HG02870 (cell line): Measurements from ENCODE around the gene KCNE4.
A peak's percentile ranks its signal among the peaks of the same experiment; 100 is the strongest.

Experiments used
- ATAC-seq: cut with Tn5 transposase; IDR thresholded peaks from one replicate; pipeline ENCODE4 v1.9.1; 2021; ENCODE audit warnings: mild to moderate bottlenecking, moderate library complexity; ENCODE audit not compliant: unreplicated experiment

KCNE4 gene

DNA sequence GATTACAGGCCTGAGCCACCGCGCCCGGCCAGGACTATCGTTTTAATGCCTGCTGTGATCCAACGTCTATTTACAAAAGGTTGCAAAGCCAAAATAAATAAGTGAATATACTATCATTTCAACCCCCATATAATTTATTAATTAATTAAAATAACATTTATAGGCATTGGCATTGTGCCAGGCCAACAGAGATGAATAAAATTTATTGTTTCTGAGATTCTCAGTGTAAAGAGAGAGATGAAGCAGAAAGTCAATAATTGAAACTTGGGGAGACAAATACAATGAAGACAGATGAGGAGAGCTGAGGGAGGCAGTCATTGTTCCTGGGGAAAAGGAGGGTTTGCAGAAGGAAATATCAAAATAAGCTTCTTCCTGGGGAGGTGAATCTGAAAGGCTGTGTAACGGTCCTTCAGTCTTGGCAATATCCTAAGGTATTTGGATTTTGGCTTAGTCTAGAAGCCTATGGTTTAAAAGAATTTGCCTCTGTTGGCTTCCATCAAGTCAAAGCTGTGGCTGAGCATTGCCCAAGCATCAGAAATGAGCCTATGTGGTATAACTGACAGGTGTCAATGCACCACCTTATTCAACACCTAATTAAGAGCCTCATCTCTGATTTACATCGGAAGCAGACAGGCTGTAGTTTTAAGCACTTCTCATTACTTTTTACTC, 31.5 kb downstream of the KCNE4 start:
- ATAC-seq, result no peak

DNA sequence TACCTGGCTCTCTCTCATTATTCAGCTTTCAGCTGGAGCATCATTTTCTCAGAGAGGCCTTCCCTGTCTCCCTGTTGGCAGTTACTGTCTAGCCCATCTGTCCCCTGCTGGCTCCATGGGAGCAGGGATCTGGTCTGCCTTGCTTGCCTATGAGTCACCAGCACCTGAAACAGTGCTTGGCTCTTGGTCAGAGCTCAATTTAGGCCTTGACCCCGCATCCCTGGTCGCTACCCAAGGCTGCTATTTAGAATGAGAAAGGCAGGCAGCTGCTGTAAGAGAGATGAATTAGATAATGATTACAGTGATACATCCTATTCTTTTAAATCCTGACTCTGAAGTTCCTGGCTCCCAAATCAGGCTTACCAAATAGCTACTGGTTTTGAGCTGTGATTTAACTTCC, 32.9 kb downstream of the KCNE4 start:
- no peak for ATAC-seq

DNA sequence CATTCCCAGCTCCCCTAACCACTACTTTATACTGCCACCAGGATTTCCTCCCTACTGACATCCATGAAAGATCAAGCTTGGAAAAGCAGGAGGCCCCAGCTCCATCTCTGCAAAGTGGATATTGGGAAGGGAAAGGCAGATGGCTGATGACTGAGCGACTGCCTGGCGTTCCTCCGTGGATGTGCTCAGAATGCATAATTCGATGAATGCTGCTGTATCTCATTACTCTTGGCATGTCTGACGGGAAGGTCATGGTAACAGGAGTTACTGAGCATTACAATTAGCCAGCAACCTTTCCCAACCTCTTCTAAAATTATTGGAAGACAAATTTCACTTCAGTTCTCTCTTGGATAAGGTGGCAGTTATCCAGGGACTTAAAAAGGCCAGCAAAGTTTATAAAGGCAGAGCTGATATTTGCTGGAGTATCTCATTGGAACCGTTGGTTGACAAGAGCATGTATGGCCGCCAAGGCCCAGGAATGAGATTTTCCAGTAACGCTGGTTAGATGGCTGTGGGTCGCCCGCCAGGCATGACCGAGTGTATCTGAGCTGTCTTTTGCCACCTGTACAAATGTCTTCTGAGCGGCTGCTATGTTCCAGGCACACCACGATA, 34.5 kb downstream of the KCNE4 start:
- no peak for ATAC-seq

DNA sequence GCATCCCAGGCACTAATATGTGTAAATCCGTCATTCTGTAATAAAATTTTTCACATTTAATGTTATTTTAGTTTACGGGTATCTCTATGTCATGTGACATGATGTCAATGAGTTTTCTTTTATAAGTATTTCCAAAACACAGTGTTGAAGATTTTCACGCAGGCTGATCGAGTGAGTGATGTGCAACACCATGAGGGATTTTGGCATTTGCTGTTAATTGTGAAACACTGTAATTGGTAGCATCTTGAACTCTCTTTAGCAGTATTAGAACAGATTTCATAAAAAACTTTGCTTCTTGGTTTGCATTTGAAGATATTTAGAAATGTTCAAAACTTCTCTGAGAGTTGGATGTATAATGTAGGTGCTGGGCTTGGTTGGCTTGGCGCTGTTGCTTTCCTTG, 35.5 kb downstream of the KCNE4 start:
- ATAC-seq, result no peak

DNA sequence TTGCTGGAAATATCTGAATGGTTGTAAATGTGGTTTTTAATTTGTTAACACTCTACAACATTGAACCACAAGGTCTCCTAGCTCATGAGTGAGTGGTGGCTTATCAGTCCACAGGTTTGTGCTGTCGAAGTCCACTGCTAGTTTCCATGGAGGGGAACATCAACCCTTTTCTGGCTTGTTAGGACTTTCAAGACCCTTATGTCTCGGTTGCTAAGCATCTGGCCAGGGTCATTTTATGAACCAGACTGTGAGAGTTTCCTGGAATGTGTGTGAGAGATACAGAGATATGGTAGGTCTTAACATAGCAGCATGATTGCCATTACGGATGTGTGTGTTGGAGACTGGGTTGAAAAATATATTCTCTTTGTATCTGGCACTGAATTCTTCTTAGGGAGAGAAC, 36.9 kb downstream of the KCNE4 start:
- ATAC-seq, result no peak

DNA sequence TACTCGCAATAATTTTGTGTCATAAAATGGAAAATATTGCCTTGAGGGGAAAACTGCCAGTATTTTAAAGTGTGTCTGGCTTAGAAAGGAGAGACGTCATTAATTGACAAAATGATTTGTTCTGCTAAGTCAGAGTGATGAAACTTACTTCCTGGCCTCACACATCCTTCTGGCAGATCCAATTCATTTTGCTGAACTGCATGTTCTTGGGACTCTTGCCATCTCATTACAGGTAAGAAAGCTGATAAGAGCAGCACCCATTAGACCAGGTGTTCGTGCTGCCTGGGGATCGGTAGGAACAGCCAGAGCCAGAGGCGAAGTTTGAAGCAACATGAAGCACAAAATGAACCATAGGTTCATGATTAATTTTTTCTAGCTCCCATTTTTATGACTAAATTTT, 38.0 kb downstream of the KCNE4 start:
- no peak for ATAC-seq

DNA sequence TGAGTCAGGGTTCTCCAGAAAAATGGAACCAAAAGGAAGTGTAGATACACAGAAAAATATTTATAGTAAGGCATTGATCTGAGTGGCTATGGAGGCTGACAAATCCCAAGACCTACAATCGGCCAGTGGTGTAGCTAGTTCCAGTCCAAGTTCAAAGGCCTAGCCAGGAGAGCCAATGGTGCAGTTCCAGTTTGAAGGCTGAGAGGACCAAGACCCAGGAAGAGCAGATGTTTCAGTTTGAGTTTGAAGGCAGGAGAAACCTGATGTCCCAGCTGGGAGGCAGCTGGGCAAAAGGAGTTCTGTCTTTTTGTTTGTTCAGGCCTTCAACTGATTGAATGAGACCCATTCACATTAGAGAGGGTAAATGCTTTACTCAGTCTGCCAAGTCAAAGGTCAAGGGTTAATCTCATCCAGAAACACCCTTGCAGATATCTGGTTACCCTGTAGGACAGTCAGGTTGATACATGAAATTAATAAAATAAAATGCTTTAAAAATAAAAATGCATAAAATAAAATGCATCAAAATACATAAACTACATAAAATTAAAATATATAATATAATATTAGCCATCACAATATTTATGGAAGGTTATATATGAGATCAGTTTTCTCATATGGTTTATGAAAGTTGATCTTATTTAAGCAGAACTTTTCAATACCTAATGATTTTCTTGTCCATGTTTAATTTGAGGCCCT, 38.7 kb downstream of the KCNE4 start:
- ATAC-seq, result no peak

DNA sequence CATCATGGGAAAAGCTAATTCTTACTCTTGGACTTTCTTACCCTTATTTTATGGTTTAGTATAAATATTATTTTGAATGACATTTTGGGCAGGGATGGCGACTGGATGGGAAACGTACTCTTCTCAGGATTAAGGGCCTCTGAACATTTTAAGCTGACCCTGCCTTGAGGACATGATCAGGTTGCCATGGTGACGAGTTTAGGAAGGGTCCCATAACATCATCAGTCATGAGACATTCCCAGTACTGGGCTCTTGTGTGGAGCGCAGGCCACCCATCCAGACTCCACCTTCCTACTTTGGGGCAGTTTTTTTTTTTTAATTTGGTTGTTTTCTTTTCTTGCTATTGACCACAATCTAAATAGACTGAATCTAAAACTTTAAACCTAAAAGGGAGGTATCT, 40.7 kb downstream of the KCNE4 start:
- no peak for ATAC-seq

DNA sequence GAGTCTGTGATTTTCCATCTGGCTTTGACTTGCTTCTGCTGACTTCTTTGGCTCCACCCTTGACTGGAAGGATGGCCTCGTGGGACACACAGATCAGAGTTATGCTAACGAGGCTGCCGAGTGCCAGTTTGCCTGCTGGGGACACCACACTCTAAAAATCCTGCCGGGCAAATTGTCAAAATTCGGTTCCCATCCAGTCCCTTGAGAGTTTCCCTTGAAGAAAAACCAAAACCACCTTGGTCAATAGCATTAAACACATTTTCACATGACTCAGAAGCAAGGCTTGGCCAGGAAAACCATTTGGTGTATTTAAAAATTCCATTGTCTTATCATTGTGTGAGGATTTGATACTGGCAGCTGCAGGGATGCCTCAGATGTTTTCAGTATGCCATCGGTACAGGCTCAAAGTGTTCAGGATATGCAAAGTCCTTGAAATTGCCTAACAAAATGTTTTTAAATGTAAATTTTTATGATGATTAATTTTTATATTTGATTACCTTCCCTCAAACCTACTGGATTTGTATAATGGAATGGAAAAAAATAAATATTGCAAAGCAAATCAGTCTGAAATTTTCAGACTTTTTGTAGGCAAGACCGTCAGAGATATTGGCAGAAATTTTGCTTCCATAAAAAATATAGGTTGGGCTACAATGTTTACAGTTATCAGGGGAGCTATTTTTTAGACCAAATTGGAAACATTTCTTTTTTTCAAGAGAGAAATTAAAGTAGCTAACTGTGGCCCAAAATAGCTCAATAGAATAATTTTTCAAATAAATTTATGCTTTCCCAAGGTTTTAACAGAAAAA, 41.6 kb downstream of the KCNE4 start:
- ATAC-seq, result no peak

DNA sequence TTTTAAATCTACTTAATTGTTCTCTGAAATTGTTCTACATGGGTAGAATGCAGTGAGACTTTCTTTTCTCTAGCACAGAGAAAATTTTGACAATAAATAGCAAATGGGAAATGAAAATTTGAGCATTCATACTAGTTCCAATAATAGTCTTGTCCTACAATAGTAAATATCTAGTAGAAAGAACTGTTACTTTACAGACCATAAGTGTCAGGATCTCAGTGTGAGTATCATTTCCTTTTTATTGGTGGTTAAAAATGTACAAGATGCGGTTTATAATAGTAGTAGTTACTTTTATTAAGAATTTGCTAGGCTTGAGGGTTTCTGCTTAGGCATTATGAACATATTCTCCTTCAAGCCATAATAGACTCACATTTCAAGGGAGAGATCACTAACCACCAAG, 43.2 kb downstream of the KCNE4 start:
- ATAC-seq, result peak; percentile 59

DNA sequence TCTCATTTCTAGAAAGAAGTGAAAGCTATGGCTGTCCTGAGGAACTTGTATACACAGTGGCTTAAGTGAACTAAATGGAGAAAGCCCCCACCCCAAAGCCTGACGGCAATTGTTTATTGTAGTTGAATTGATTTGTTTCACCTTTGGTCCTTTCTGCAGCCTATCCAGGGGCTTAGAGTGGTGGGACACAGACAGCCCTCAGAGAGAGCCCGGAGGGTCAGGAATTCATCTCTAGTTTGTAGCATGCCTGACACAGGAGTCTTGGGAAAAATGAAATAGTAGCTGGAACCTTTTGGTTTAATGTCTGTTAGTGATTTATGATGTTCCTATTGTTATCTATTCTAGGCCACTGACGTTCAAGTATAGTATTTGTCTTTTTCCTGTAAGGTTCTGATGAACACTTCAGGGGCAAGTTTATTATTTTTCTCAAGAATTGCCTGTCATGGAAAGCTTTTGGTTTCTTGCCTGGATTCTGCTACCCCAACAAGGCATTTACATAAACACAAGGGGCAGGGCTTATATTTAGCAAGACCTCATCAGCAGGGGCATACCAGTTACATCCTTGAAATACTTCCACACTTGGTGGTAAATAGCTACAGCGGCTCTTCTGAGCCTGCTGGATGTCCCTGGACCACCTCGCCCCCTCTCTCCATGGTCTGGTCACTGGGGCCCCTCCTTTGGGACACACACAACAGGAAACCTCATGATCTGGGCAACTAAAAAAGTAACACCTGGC, 44.4 kb downstream of the KCNE4 start:
- no peak for ATAC-seq

DNA sequence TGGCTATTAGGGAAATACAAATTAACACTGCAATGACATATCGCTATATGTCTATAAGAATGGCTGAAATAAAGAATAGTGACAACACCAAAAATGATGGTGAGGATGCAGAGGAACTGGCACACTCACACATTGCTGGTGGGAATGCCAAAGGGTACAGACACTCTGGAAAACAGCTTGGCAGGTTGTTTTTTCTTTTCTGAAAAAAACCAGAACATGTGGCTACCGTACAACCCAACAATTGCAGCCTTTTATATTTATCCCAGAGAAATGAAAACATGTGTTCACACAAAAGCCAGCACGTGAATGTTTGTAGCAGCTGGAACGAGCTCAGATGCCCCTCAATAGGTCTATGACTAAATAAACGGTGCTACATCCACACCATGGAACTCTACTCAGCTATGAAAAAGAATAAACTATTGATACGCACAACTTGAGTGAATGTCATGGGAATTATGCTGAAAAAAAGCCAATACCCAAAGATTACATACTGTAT, 45.9 kb downstream of the KCNE4 start:
- no peak for ATAC-seq

DNA sequence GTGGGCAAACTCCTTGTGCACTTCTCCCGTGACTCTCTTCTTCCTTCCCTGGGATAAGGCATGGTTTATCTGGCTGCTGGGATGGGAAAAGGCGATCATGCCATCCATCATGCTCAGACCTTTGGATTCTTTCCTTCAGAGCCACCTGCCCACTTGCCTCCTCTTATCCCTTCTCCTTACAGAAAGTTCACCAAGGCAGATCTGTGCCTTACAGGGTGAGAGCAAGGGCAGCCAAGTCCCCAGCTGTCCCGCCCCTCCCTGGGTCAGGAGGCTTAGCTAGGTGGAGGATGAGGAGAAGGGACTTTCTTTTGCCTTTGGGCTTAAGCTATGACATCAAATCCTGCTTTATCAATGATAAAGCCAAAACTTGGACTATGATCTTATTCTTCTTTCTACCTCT, 47.6 kb downstream of the KCNE4 start:
- ATAC-seq, result no peak

DNA sequence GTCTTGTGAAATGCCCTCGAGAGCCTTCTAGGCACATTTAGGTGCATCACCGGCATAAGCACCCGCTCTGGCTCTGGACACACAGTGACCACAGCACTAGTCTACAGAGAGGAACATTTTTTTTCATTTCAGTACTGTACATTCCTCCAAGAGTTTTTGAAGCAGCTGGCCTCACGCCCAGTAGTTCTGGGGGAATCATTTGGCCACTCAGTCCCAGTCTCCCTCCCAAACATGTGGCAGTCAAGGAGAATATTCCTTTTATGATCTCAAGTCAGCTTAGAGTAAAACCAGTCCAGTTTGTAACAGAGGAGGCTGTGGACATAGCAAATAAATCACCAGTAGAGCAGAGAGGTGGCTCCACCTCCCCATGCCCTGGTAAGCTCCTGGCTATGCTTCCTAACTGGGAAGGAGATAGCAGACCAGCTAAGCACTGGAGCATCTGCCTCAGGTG, 48.1 kb downstream of the KCNE4 start:
- no peak for ATAC-seq

DNA sequence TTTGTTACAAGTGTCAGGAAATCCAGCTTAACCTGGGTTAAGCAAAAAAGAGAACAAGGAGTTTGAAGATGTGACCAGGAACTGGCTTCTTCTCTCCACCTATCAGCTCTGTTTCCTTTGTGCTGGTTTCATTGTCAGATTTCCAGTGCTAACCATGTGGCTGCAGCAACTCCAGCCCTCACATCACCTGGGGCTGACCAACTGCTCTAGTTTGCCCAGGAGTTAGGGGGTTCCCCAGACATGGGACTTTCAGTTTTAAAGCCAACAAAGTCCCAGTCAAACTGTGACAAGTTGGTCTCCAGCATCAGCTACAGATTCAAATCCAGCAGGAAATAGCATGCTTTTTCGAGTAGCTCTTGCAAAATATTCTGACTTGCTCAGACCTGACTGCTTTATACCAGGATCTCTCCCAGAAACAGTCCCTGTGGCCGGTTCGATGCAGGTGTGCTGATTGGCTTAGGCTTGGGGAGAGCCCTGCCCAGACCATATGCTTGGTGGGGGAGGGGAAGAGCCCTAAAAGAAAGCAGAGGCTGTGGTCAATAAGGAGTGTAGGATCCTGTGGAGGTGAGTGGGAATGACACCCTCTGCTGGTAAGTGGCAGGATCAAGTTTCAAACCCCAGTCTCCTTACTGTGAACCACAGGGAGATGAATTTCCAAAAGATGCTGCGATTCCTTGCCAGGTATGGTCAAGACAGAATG, 49.5 kb downstream of the KCNE4 start:
- ATAC-seq, result peak; percentile 85

DNA sequence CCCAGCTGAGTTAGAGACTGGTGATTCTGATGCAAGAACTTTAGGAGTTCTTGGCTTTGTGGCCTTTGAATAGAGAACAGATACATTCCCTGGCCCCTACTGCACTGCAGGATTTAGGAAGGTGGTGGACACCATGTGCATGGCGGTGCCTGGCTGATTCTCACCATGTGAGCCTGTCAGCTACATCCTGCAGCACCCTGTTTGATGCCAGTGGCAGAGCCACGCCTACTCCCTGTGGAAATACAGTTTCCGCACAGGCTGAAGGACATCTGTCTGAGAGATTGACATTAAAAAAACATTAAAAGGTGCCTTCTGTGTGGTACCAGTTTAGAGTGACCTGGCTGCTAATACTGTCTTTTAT, 50.0 kb downstream of the KCNE4 start:
- ATAC-seq, result no peak

DNA sequence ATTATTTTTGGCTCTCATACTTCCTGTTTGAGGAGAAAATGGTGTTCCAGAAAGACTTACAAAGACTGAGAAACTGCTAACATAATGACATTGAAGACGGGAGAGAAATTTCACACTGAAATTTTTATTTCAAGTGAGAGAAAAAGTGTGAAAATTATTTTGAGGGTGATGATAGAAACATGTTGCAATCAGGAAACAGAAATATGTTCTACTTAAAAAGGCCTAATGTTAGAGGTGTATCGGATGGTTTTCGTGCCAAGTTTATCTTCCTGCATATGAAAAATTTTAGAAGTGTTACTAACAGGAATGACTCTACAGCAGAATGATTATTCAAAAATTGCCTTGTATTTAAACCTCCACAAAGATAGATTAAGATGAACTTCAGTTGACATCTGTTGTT, 50.5 kb downstream of the KCNE4 start:
- no peak for ATAC-seq

DNA sequence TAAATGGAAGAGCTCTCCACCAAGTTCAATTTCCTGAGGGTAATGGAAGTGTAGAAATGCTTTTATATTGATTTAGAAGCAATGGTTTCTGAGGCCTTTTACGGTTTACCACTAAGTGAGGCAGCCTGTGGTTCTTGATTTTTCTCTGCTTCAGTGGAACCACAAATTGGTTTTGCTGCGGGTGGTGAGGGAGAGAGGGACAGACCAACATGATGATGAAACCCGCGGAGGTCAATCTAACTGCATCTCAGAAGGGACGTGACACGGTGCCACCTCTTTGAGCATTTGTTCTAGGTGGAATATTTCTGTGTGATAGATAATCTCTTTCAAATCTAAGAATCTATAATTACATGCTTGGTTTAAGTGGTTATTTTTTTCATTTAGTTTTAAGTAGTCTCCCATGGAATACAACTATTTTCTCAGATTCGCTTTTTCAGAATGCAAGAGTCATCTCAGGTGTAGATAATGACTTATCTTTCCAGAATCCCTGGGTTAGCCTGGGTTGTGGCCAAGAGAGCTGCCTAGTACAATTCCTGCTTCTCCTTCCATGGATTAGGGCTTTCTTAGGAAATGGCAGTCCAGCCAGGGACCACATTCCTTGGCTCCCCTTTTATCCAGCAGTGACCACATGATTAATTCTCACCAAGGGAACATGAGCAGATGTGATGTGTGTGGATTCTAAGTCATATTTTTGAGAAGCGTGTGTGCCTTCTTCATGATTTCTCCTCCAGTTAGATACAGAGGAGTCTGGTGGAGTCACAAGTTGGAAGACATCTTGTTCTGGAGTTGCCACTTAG, 52.5 kb downstream of the KCNE4 start:
- ATAC-seq, result no peak
